ENCODE measurements around the gene ECM1.

ECM1 gene

DNA sequence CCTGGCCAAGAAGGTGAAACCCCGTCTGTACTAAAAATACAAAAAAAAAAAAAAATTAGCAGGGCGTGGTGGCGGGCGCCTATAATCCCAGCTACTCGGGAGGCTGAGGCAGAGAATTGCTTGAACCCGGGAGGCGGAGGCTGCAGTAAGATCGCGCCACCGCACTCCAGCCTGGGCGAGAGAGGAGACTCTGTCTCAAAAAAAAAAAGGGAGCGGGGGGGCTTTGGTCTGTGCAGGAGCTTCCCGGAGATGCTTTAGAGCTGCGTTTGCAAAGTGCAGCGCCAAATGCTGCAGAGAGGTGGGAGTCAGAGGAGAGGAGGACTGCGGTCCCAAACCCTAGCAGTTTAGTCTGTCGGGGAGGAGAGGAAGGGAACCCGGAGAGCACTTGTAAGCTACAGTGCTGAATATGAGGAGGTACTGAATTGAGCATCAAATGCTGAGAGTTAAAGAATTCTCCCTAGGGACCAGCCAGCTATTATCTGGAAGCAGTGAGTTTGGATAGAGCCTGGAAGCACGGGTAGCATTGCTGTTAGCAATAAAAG is 8.2 kb downstream of the ECM1 start:
- H3K27ac ChIP-seq, result peak overlapping the region; percentile 72

GRCh38 chr1:150516616-150517015 is 8.7 kb downstream of the ECM1 start:
- peak overlapping the region; percentile 56 for H3K4me3 ChIP-seq (ENCODE audit: low read depth, low read length)
- no peak overlapping the region for H3K27ac ChIP-seq
- no peaks in the 10 kb centered on the region for H3K9me3 ChIP-seq (ENCODE audit: severe bottlenecking)
- no peaks in the 10 kb centered on the region for H3K36me3 ChIP-seq
- no peak for TF ChIP-seq CTCF (IDR thresholded peaks at IDR 0.05; ENCODE audit: low read depth, low read length)
- no peaks in the 10 kb centered on the region for H3K27me3 ChIP-seq (ENCODE audit: insufficient read depth, low read depth, severe bottlenecking)
- no peak for DNase-seq

More for the DNA sequence above, 8.2 kb downstream of the ECM1 start:
- Histone ChIP-seq H3K36me3 (no peaks in the 10 kb centered on the region), H3K9me3 (ENCODE audit: severe bottlenecking) (no peaks in the 10 kb centered on the region), H3K27me3 (ENCODE audit: insufficient read depth, low read depth, severe bottlenecking) (no peaks in the 10 kb centered on the region), H3K4me3 (ENCODE audit: low read depth, low read length) (peak overlapping the region; percentile 56)
- DNase-seq, result no peak
- TF ChIP-seq CTCF (IDR thresholded peaks at IDR 0.05; ENCODE audit: low read depth, low read length), result no peak

- no peak for TF ChIP-seq CTCF (IDR thresholded peaks at IDR 0.05; ENCODE audit: low read depth, low read length)
- Histone ChIP-seq H3K4me3 (ENCODE audit: low read depth, low read length) (no peak overlapping the region), H3K36me3 (no peaks in the 10 kb centered on the region), H3K9me3 (ENCODE audit: severe bottlenecking) (no peaks in the 10 kb centered on the region), H3K27me3 (ENCODE audit: insufficient read depth, low read depth, severe bottlenecking) (no peaks in the 10 kb centered on the region), H3K27ac (no peak overlapping the region)
- no peak for DNase-seq
Observed at GRCh38 chr1:150521196-150521968, 13.5 kb downstream of the ECM1 start.

DNA sequence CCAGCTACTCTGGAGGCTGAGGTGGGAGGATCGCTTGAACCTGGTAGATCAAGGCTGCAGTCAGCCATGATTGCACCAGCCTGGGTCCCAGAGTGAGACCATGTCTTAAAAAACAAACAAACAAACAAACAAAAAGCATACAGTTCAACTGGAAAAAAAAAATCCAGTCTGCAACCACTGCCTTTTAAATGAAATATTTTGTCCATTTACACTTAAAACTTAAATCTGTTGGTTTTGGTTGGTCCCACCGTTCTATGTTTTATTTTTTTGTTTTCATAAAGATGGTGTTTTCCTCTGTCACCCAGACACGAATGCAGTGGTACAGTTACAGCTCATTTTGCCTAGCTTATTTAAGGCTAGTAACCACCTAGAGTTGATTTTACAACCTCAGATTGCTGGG is 17.4 kb downstream of the ECM1 start:
- DNase-seq, result no peak
- no peak for TF ChIP-seq CTCF (IDR thresholded peaks at IDR 0.05; ENCODE audit: low read depth, low read length)
- Histone ChIP-seq H3K27me3 (ENCODE audit: insufficient read depth, low read depth, severe bottlenecking) (no peaks in the 10 kb centered on the region), H3K4me3 (ENCODE audit: low read depth, low read length) (no peak overlapping the region), H3K36me3 (no peaks in the 10 kb centered on the region), H3K9me3 (ENCODE audit: severe bottlenecking) (peaks cover 3% of the 10 kb centered on the region), H3K27ac (no peak overlapping the region)

- no peak overlapping the region for H3K27ac ChIP-seq
- H3K4me3 ChIP-seq (ENCODE audit: low read depth, low read length), result no peak overlapping the region
- no peaks in the 10 kb centered on the region for H3K36me3 ChIP-seq
- H3K27me3 ChIP-seq (ENCODE audit: insufficient read depth, low read depth, severe bottlenecking), result no peaks in the 10 kb centered on the region
- H3K9me3 ChIP-seq (ENCODE audit: severe bottlenecking), result peaks cover 3% of the 10 kb centered on the region
- no peak for DNase-seq
- no peak for TF ChIP-seq CTCF (IDR thresholded peaks at IDR 0.05; ENCODE audit: low read depth, low read length)
Observed at GRCh38 chr1:150528196-150528595, 20.3 kb downstream of the ECM1 start.
